Hindlimb muscle (tissue), 1 donor: ENCODE measurements around the gene NASP. TPM values are rescaled to one million over a fixed set of nuclear protein-coding genes. Genes with fewer than 3 reads are reported as not detected.
"Not testable (repeated sequence)": the region's sequence is repeated elsewhere in the genome, so short reads cannot be mapped to it uniquely, and the experiment has no call there.

ENCODE experiments used
- DNase-seq: peaks from one replicate; pipeline ENCODE4 v3.0.0-alpha.2; 2013
- polyA plus RNA-seq: library from polyadenylated mRNA; unstranded; fragments of 120-200 nt; gene quantifications from one replicate; pipeline ENCODE4 v1.2.1, GENCODE V29; 2013; ENCODE audit not compliant: insufficient read length

NASP gene
- polyA plus RNA-seq, 1 donor, result 139 TPM

- DNase-seq, result no peak
Observed at GRCh38 chr1:45570631-45571030, 13.2 kb upstream of the NASP start.

- DNase-seq, result no peak
Observed at GRCh38 chr1:45573231-45573804, 10.5 kb upstream of the NASP start.

GRCh38 chr1:45574105-45574626 lies 9.7 kb upstream of the NASP start:
- no peak for DNase-seq

GRCh38 chr1:45583264-45583665 lies 576 bp upstream of the NASP start:
- DNase-seq, result peak; percentile 98

GRCh38 chr1:45584351-45585109 lies 689 bp downstream of the NASP start:
- peak; percentile 91 for DNase-seq

GRCh38 chr1:45585110-45585426 lies 1.2 kb downstream of the NASP start:
- no peak for DNase-seq

- no peak for DNase-seq
Observed at GRCh38 chr1:45585496-45586075, 1.7 kb downstream of the NASP start.

GRCh38 chr1:45586769-45587168 lies 2.9 kb downstream of the NASP start:
- no peak for DNase-seq

GRCh38 chr1:45589861-45590260 lies 6.0 kb downstream of the NASP start:
- no peak for DNase-seq

- DNase-seq, result no peak
Observed at GRCh38 chr1:45594412-45594811, 10.6 kb downstream of the NASP start.

GRCh38 chr1:45596765-45597164 lies 12.9 kb downstream of the NASP start:
- DNase-seq, result not testable (repeated sequence)

- no peak for DNase-seq
Observed at GRCh38 chr1:45604239-45604638, 20.4 kb downstream of the NASP start.

- DNase-seq, result no peak
Observed at GRCh38 chr1:45607404-45608074, 23.7 kb downstream of the NASP start.

GRCh38 chr1:45608175-45609156 lies 24.6 kb downstream of the NASP start:
- DNase-seq, result no peak

GRCh38 chr1:45610589-45611226 lies 26.9 kb downstream of the NASP start:
- DNase-seq, result no peak

GRCh38 chr1:45612941-45613579 lies 29.2 kb downstream of the NASP start:
- no peak for DNase-seq

- DNase-seq, result no peak
Observed at GRCh38 chr1:45615885-45616284, 32.0 kb downstream of the NASP start.

GRCh38 chr1:45617618-45618017 lies 33.8 kb downstream of the NASP start:
- DNase-seq, result no peak

- DNase-seq, result no peak
Observed at GRCh38 chr1:45619149-45619921, 35.5 kb downstream of the NASP start.
